Activated naive CD8-positive, alpha-beta T cell treated with anti-CD3 and anti-CD28 coated beads, Interleukin-2, amount 50 U/mL, for 24 hours (primary cell): ENCODE results near the gene IFI44L.

Experiments
- ATAC-seq: fragments of 150-1000 bp; cut with Tn5 transposase; one replicate; pipeline ENCODE4 v1.10.0; 2021
- DNase-seq: peaks from one replicate; pipeline ENCODE4 v3.0.0; 2021
- H3K27ac Mint-ChIP-seq: one replicate; pipeline ENCODE4 v1.8.0; 2021; ENCODE audit warnings: mild to moderate bottlenecking, mixed read lengths
- H3K27me3 Mint-ChIP-seq: one replicate; pipeline ENCODE4 v1.8.0; 2021; ENCODE audit warnings: mixed read lengths
- H3K36me3 Mint-ChIP-seq: one replicate; pipeline ENCODE4 v1.8.0; 2021; ENCODE audit warnings: low read depth, mixed read lengths
- H3K4me1 Mint-ChIP-seq: one replicate; pipeline ENCODE4 v1.8.0; 2021; ENCODE audit warnings: mixed read lengths
- H3K4me3 Mint-ChIP-seq: one replicate; pipeline ENCODE4 v1.8.0; 2021; ENCODE audit warnings: mild to moderate bottlenecking, moderate library complexity, mixed read lengths
- H3K9me3 Mint-ChIP-seq: one replicate; pipeline ENCODE4 v1.8.0; 2021; ENCODE audit warnings: mixed read lengths

Gene IFI44L

GRCh38 chr1:78658901-78659300 lies 38.7 kb downstream of the IFI44L start:
- no peak for ATAC-seq
- peaks cover 14% of the 10 kb centered on the region for H3K4me1 Mint-ChIP-seq
- no peak for DNase-seq
- no peaks in the 10 kb centered on the region for H3K9me3 Mint-ChIP-seq
- peaks cover 51% of the 10 kb centered on the region for H3K36me3 Mint-ChIP-seq
- no peak overlapping the region for H3K27ac Mint-ChIP-seq
- H3K4me3 Mint-ChIP-seq, result no peak overlapping the region
- no peaks in the 10 kb centered on the region for H3K27me3 Mint-ChIP-seq

- DNase-seq (no peak), ATAC-seq (no peak)
- Mint-ChIP-seq H3K36me3 (peaks cover 34% of the 10 kb centered on the region), H3K27ac (no peak overlapping the region), H3K4me1 (peaks cover 3% of the 10 kb centered on the region), H3K27me3 (no peaks in the 10 kb centered on the region), H3K9me3 (no peaks in the 10 kb centered on the region), H3K4me3 (no peak overlapping the region)
Observed at GRCh38 chr1:78663923-78664322, 43.7 kb downstream of the IFI44L start.

GRCh38 chr1:78664763-78665162 lies 44.5 kb downstream of the IFI44L start:
- Mint-ChIP-seq H3K4me3 (no peak overlapping the region), H3K27me3 (no peaks in the 10 kb centered on the region), H3K27ac (no peak overlapping the region), H3K36me3 (peaks cover 27% of the 10 kb centered on the region), H3K9me3 (no peaks in the 10 kb centered on the region), H3K4me1 (peaks cover 3% of the 10 kb centered on the region)
- DNase-seq (no peak), ATAC-seq (peak; percentile 88)

- ATAC-seq (no peak), DNase-seq (no peak)
- no peaks in the 10 kb centered on the region for H3K9me3 Mint-ChIP-seq
- peaks cover 3% of the 10 kb centered on the region for H3K4me1 Mint-ChIP-seq
- no peaks in the 10 kb centered on the region for H3K27me3 Mint-ChIP-seq
- H3K36me3 Mint-ChIP-seq, result peaks cover 19% of the 10 kb centered on the region
- H3K4me3 Mint-ChIP-seq, result no peak overlapping the region
- no peak overlapping the region for H3K27ac Mint-ChIP-seq
Observed at GRCh38 chr1:78665809-78666208, 45.6 kb downstream of the IFI44L start.

GRCh38 chr1:78667939-78668338 lies 47.7 kb downstream of the IFI44L start:
- H3K27me3 Mint-ChIP-seq, result no peaks in the 10 kb centered on the region
- H3K9me3 Mint-ChIP-seq, result no peaks in the 10 kb centered on the region
- peaks cover 3% of the 10 kb centered on the region for H3K4me1 Mint-ChIP-seq
- DNase-seq (no peak), ATAC-seq (no peak)
- H3K36me3 Mint-ChIP-seq, result peaks cover 10% of the 10 kb centered on the region
- no peak overlapping the region for H3K4me3 Mint-ChIP-seq
- no peak overlapping the region for H3K27ac Mint-ChIP-seq

- Mint-ChIP-seq H3K36me3 (peaks cover 5% of the 10 kb centered on the region), H3K4me1 (peaks cover 3% of the 10 kb centered on the region), H3K4me3 (no peak overlapping the region), H3K27me3 (no peaks in the 10 kb centered on the region), H3K27ac (no peak overlapping the region), H3K9me3 (no peaks in the 10 kb centered on the region)
- ATAC-seq, result no peak
- no peak for DNase-seq
Observed at GRCh38 chr1:78668427-78668826, 48.2 kb downstream of the IFI44L start.

- H3K4me1 Mint-ChIP-seq, result no peaks in the 10 kb centered on the region
- no peaks in the 10 kb centered on the region for H3K36me3 Mint-ChIP-seq
- no peaks in the 10 kb centered on the region for H3K9me3 Mint-ChIP-seq
- H3K27ac Mint-ChIP-seq, result no peak overlapping the region
- no peak overlapping the region for H3K4me3 Mint-ChIP-seq
- H3K27me3 Mint-ChIP-seq, result no peaks in the 10 kb centered on the region
- no peak for DNase-seq
- no peak for ATAC-seq
Observed at GRCh38 chr1:78672428-78672827, 52.2 kb downstream of the IFI44L start.

GRCh38 chr1:78673120-78673519 lies 52.9 kb downstream of the IFI44L start:
- Mint-ChIP-seq H3K27me3 (no peaks in the 10 kb centered on the region), H3K4me3 (no peak overlapping the region), H3K36me3 (no peaks in the 10 kb centered on the region), H3K9me3 (no peaks in the 10 kb centered on the region), H3K27ac (no peak overlapping the region), H3K4me1 (peaks cover 4% of the 10 kb centered on the region)
- ATAC-seq (peak; percentile 37), DNase-seq (no peak)

- Mint-ChIP-seq H3K27me3 (peaks cover 7% of the 10 kb centered on the region), H3K4me1 (peaks cover 5% of the 10 kb centered on the region), H3K9me3 (no peaks in the 10 kb centered on the region), H3K36me3 (no peaks in the 10 kb centered on the region), H3K27ac (no peak overlapping the region), H3K4me3 (no peak overlapping the region)
- ATAC-seq, result no peak
- DNase-seq, result peak; percentile 45
Observed at GRCh38 chr1:78676347-78676982, 56.2 kb downstream of the IFI44L start.

GRCh38 chr1:78676993-78677392 lies 56.7 kb downstream of the IFI44L start:
- DNase-seq (no peak), ATAC-seq (no peak)
- Mint-ChIP-seq H3K9me3 (no peaks in the 10 kb centered on the region), H3K4me1 (peaks cover 5% of the 10 kb centered on the region), H3K4me3 (no peak overlapping the region), H3K27me3 (peaks cover 7% of the 10 kb centered on the region), H3K27ac (no peak overlapping the region), H3K36me3 (no peaks in the 10 kb centered on the region)

GRCh38 chr1:78677788-78678187 lies 57.5 kb downstream of the IFI44L start:
- H3K9me3 Mint-ChIP-seq, result no peaks in the 10 kb centered on the region
- ATAC-seq, result no peak
- no peaks in the 10 kb centered on the region for H3K36me3 Mint-ChIP-seq
- no peak overlapping the region for H3K27ac Mint-ChIP-seq
- peaks cover 12% of the 10 kb centered on the region for H3K27me3 Mint-ChIP-seq
- H3K4me1 Mint-ChIP-seq, result peaks cover 5% of the 10 kb centered on the region
- no peak for DNase-seq
- H3K4me3 Mint-ChIP-seq, result no peak overlapping the region

- H3K27me3 Mint-ChIP-seq, result peaks cover 12% of the 10 kb centered on the region
- H3K36me3 Mint-ChIP-seq, result no peaks in the 10 kb centered on the region
- H3K4me3 Mint-ChIP-seq, result no peak overlapping the region
- DNase-seq (no peak), ATAC-seq (no peak)
- peaks cover 5% of the 10 kb centered on the region for H3K4me1 Mint-ChIP-seq
- H3K27ac Mint-ChIP-seq, result no peak overlapping the region
- no peaks in the 10 kb centered on the region for H3K9me3 Mint-ChIP-seq
Observed at GRCh38 chr1:78678324-78678723, 58.1 kb downstream of the IFI44L start.

GRCh38 chr1:78681265-78681664 lies 61.0 kb downstream of the IFI44L start:
- H3K9me3 Mint-ChIP-seq, result no peaks in the 10 kb centered on the region
- H3K4me1 Mint-ChIP-seq, result peaks cover 5% of the 10 kb centered on the region
- H3K27ac Mint-ChIP-seq, result no peak overlapping the region
- H3K27me3 Mint-ChIP-seq, result peaks cover 19% of the 10 kb centered on the region
- no peak overlapping the region for H3K4me3 Mint-ChIP-seq
- no peak for DNase-seq
- ATAC-seq, result no peak
- no peaks in the 10 kb centered on the region for H3K36me3 Mint-ChIP-seq

- H3K9me3 Mint-ChIP-seq, result no peaks in the 10 kb centered on the region
- DNase-seq, result no peak
- no peak for ATAC-seq
- peaks cover 21% of the 10 kb centered on the region for H3K27me3 Mint-ChIP-seq
- H3K27ac Mint-ChIP-seq, result no peak overlapping the region
- H3K4me1 Mint-ChIP-seq, result peaks cover 5% of the 10 kb centered on the region
- H3K4me3 Mint-ChIP-seq, result no peak overlapping the region
- H3K36me3 Mint-ChIP-seq, result no peaks in the 10 kb centered on the region
Observed at GRCh38 chr1:78682496-78682895, 62.2 kb downstream of the IFI44L start.

- no peak for ATAC-seq
- no peaks in the 10 kb centered on the region for H3K9me3 Mint-ChIP-seq
- peaks cover 1% of the 10 kb centered on the region for H3K4me1 Mint-ChIP-seq
- no peak overlapping the region for H3K4me3 Mint-ChIP-seq
- no peak overlapping the region for H3K27ac Mint-ChIP-seq
- H3K36me3 Mint-ChIP-seq, result no peaks in the 10 kb centered on the region
- H3K27me3 Mint-ChIP-seq, result peaks cover 21% of the 10 kb centered on the region
- DNase-seq, result no peak
Observed at GRCh38 chr1:78683079-78683478, 62.8 kb downstream of the IFI44L start.

GRCh38 chr1:78687315-78687714 lies 67.1 kb downstream of the IFI44L start:
- Mint-ChIP-seq H3K4me3 (no peak overlapping the region), H3K27me3 (peaks cover 20% of the 10 kb centered on the region), H3K9me3 (no peaks in the 10 kb centered on the region), H3K27ac (no peak overlapping the region), H3K4me1 (no peaks in the 10 kb centered on the region), H3K36me3 (no peaks in the 10 kb centered on the region)
- DNase-seq, result no peak
- no peak for ATAC-seq
